ENCODE measurements around the gene PRR5L. TPM values are rescaled to one million over a fixed set of nuclear protein-coding genes. Genes with fewer than 3 reads are reported as not detected.
A peak's percentile ranks its signal among the peaks of the same experiment; 100 is the strongest.

Gene PRR5L
- polyA plus RNA-seq, 4 donors, result 5.6 to 62.2 (median 10.4) TPM

- Histone ChIP-seq H3K9me3 (ENCODE audit: control insufficient read depth in 2 of 2, insufficient read depth in 1 of 2, low read depth in 1 of 2, low read length in 1 of 2) (no peaks in the 10 kb centered on the region), H3K27me3 (ENCODE audit: control insufficient read depth in 3 of 3, insufficient read depth in 3 of 3, low read length in 3 of 3) (no peaks in the 10 kb centered on the region), H3K27ac (ENCODE audit: low read depth in 1 of 3, low read length in 2 of 3) (no peak overlapping the region), H3K4me1 (ENCODE audit: control insufficient read depth in 3 of 3, insufficient read depth in 2 of 3, low read depth in 1 of 3, low read length in 2 of 3) (peaks cover 0 to 22% (median 0%) of the 10 kb centered on the region in 3 donors), H3K36me3 (ENCODE audit: control insufficient read depth in 3 of 3, insufficient read depth in 2 of 3, low read depth in 1 of 3, low read length in 3 of 3) (no peaks in the 10 kb centered on the region), H3K4me3 (ENCODE audit: low read depth in 1 of 3, low read length in 3 of 3) (no peak overlapping the region)
- FAIRE-seq, result no peak
- WGBS, 3 donors, result 67 to 87% (median 84%) methylated on average over 5 of the region's 5 CpGs
- no peak for DNase-seq
Observed at GRCh38 chr11:36340897-36341296, 44.8 kb downstream of the PRR5L start.

- 80 to 81% (median 80%) methylated on average over 8 of the region's 8 CpGs for WGBS, 3 donors
Observed at GRCh38 chr11:36341915-36342314, 45.8 kb downstream of the PRR5L start.

GRCh38 chr11:36342327-36342726 is 46.2 kb downstream of the PRR5L start:
- Histone ChIP-seq H3K9me3 (ENCODE audit: control insufficient read depth in 2 of 2, insufficient read depth in 1 of 2, low read depth in 1 of 2, low read length in 1 of 2) (no peaks in the 10 kb centered on the region), H3K4me3 (ENCODE audit: low read depth in 1 of 3, low read length in 3 of 3) (no peak overlapping the region), H3K4me1 (ENCODE audit: control insufficient read depth in 3 of 3, insufficient read depth in 2 of 3, low read depth in 1 of 3, low read length in 2 of 3) (peaks cover 0 to 26% (median 0%) of the 10 kb centered on the region in 3 donors), H3K36me3 (ENCODE audit: control insufficient read depth in 3 of 3, insufficient read depth in 2 of 3, low read depth in 1 of 3, low read length in 3 of 3) (no peaks in the 10 kb centered on the region), H3K27me3 (ENCODE audit: control insufficient read depth in 3 of 3, insufficient read depth in 3 of 3, low read length in 3 of 3) (no peaks in the 10 kb centered on the region), H3K27ac (ENCODE audit: low read depth in 1 of 3, low read length in 2 of 3) (no peak overlapping the region)
- FAIRE-seq, result no peak
- DNase-seq, result no peak
- WGBS, 3 donors, result 63 to 74% (median 69%) methylated on average over 5 of the region's 5 CpGs

More at GRCh38 chr11:36341915-36342314, 45.8 kb downstream of the PRR5L start:
- Histone ChIP-seq H3K4me1 (ENCODE audit: control insufficient read depth in 3 of 3, insufficient read depth in 2 of 3, low read depth in 1 of 3, low read length in 2 of 3) (peaks cover 0 to 26% (median 0%) of the 10 kb centered on the region in 3 donors), H3K9me3 (ENCODE audit: control insufficient read depth in 2 of 2, insufficient read depth in 1 of 2, low read depth in 1 of 2, low read length in 1 of 2) (no peaks in the 10 kb centered on the region), H3K27me3 (ENCODE audit: control insufficient read depth in 3 of 3, insufficient read depth in 3 of 3, low read length in 3 of 3) (no peaks in the 10 kb centered on the region), H3K27ac (ENCODE audit: low read depth in 1 of 3, low read length in 2 of 3) (no peak overlapping the region), H3K4me3 (ENCODE audit: low read depth in 1 of 3, low read length in 3 of 3) (no peak overlapping the region), H3K36me3 (ENCODE audit: control insufficient read depth in 3 of 3, insufficient read depth in 2 of 3, low read depth in 1 of 3, low read length in 3 of 3) (no peaks in the 10 kb centered on the region)
- DNase-seq (no peak), FAIRE-seq (no peak)

GRCh38 chr11:36343436-36343835 is 47.3 kb downstream of the PRR5L start:
- H3K27me3 ChIP-seq (ENCODE audit: control insufficient read depth in 3 of 3, insufficient read depth in 3 of 3, low read length in 3 of 3), result no peaks in the 10 kb centered on the region
- no peaks in the 10 kb centered on the region for H3K36me3 ChIP-seq (ENCODE audit: control insufficient read depth in 3 of 3, insufficient read depth in 2 of 3, low read depth in 1 of 3, low read length in 3 of 3)
- H3K4me3 ChIP-seq (ENCODE audit: low read depth in 1 of 3, low read length in 3 of 3), result no peak overlapping the region
- FAIRE-seq, result no peak
- no peak for DNase-seq
- no peaks in the 10 kb centered on the region for H3K9me3 ChIP-seq (ENCODE audit: control insufficient read depth in 2 of 2, insufficient read depth in 1 of 2, low read depth in 1 of 2, low read length in 1 of 2)
- 82 to 96% (median 85%) methylated on average over 5 of the region's 5 CpGs for WGBS, 3 donors
- H3K27ac ChIP-seq (ENCODE audit: low read depth in 1 of 3, low read length in 2 of 3), result no peak overlapping the region
- H3K4me1 ChIP-seq (ENCODE audit: control insufficient read depth in 3 of 3, insufficient read depth in 2 of 3, low read depth in 1 of 3, low read length in 2 of 3), result peaks cover 0 to 32% (median 0%) of the 10 kb centered on the region in 3 donors

- Histone ChIP-seq H3K27me3 (ENCODE audit: control insufficient read depth in 3 of 3, insufficient read depth in 3 of 3, low read length in 3 of 3) (no peaks in the 10 kb centered on the region), H3K36me3 (ENCODE audit: control insufficient read depth in 3 of 3, insufficient read depth in 2 of 3, low read depth in 1 of 3, low read length in 3 of 3) (no peaks in the 10 kb centered on the region), H3K4me3 (ENCODE audit: low read depth in 1 of 3, low read length in 3 of 3) (peak overlapping the region in 1 of 3 donors; percentile 28), H3K9me3 (ENCODE audit: control insufficient read depth in 2 of 2, insufficient read depth in 1 of 2, low read depth in 1 of 2, low read length in 1 of 2) (no peaks in the 10 kb centered on the region), H3K4me1 (ENCODE audit: control insufficient read depth in 3 of 3, insufficient read depth in 2 of 3, low read depth in 1 of 3, low read length in 2 of 3) (peaks cover 0 to 32% (median 0%) of the 10 kb centered on the region in 3 donors), H3K27ac (ENCODE audit: low read depth in 1 of 3, low read length in 2 of 3) (peak overlapping the region; percentile 61 to 89 (median 80))
- peak; percentile 94 for DNase-seq
- no peak for FAIRE-seq
- 31 to 60% (median 46%) methylated on average over 11 of the region's 11 CpGs for WGBS, 3 donors
Observed at GRCh38 chr11:36345084-36345511, 49.0 kb downstream of the PRR5L start.

GRCh38 chr11:36345535-36346141 is 49.5 kb downstream of the PRR5L start:
- Histone ChIP-seq H3K27ac (ENCODE audit: low read depth in 1 of 3, low read length in 2 of 3) (peak overlapping the region; percentile 61 to 89 (median 80)), H3K4me3 (ENCODE audit: low read depth in 1 of 3, low read length in 3 of 3) (peak overlapping the region in 1 of 3 donors; percentile 28)

GRCh38 chr11:36346562-36347383 is 50.7 kb downstream of the PRR5L start:
- Histone ChIP-seq H3K27ac (ENCODE audit: low read depth in 1 of 3, low read length in 2 of 3) (peak overlapping the region in 1 of 3 donors; percentile 89), H3K4me3 (ENCODE audit: low read depth in 1 of 3, low read length in 3 of 3) (no peak overlapping the region), H3K4me1 (ENCODE audit: control insufficient read depth in 3 of 3, insufficient read depth in 2 of 3, low read depth in 1 of 3, low read length in 2 of 3) (peaks cover 0 to 32% (median 0%) of the 10 kb centered on the region in 3 donors), H3K36me3 (ENCODE audit: control insufficient read depth in 3 of 3, insufficient read depth in 2 of 3, low read depth in 1 of 3, low read length in 3 of 3) (no peaks in the 10 kb centered on the region), H3K27me3 (ENCODE audit: control insufficient read depth in 3 of 3, insufficient read depth in 3 of 3, low read length in 3 of 3) (no peaks in the 10 kb centered on the region), H3K9me3 (ENCODE audit: control insufficient read depth in 2 of 2, insufficient read depth in 1 of 2, low read depth in 1 of 2, low read length in 1 of 2) (no peaks in the 10 kb centered on the region)
- FAIRE-seq, result no peak
- no peak for DNase-seq
- WGBS, 3 donors, result 75 to 89% (median 87%) methylated on average over 5 of the region's 5 CpGs

More at GRCh38 chr11:36345535-36346141, 49.5 kb downstream of the PRR5L start:
- DNase-seq, result peak in 1 of 2 donors; percentile 65
- H3K27me3 ChIP-seq (ENCODE audit: control insufficient read depth in 3 of 3, insufficient read depth in 3 of 3, low read length in 3 of 3), result no peaks in the 10 kb centered on the region
- no peak for FAIRE-seq
- WGBS, 3 donors, result 17 to 64% (median 29%) methylated on average over 7 of the region's 7 CpGs
- H3K4me1 ChIP-seq (ENCODE audit: control insufficient read depth in 3 of 3, insufficient read depth in 2 of 3, low read depth in 1 of 3, low read length in 2 of 3), result peaks cover 0 to 32% (median 0%) of the 10 kb centered on the region in 3 donors
- no peaks in the 10 kb centered on the region for H3K36me3 ChIP-seq (ENCODE audit: control insufficient read depth in 3 of 3, insufficient read depth in 2 of 3, low read depth in 1 of 3, low read length in 3 of 3)
- no peaks in the 10 kb centered on the region for H3K9me3 ChIP-seq (ENCODE audit: control insufficient read depth in 2 of 2, insufficient read depth in 1 of 2, low read depth in 1 of 2, low read length in 1 of 2)

- H3K27me3 ChIP-seq (ENCODE audit: control insufficient read depth in 3 of 3, insufficient read depth in 3 of 3, low read length in 3 of 3), result no peaks in the 10 kb centered on the region
- H3K27ac ChIP-seq (ENCODE audit: low read depth in 1 of 3, low read length in 2 of 3), result no peak overlapping the region
- DNase-seq, result no peak
- H3K4me1 ChIP-seq (ENCODE audit: control insufficient read depth in 3 of 3, insufficient read depth in 2 of 3, low read depth in 1 of 3, low read length in 2 of 3), result peaks cover 0 to 27% (median 0%) of the 10 kb centered on the region in 3 donors
- H3K36me3 ChIP-seq (ENCODE audit: control insufficient read depth in 3 of 3, insufficient read depth in 2 of 3, low read depth in 1 of 3, low read length in 3 of 3), result no peaks in the 10 kb centered on the region
- no peak overlapping the region for H3K4me3 ChIP-seq (ENCODE audit: low read depth in 1 of 3, low read length in 3 of 3)
- H3K9me3 ChIP-seq (ENCODE audit: control insufficient read depth in 2 of 2, insufficient read depth in 1 of 2, low read depth in 1 of 2, low read length in 1 of 2), result no peaks in the 10 kb centered on the region
- 83 to 100% (median 86%) methylated on average over 1 of the region's 1 CpG for WGBS, 3 donors
- FAIRE-seq, result no peak
Observed at GRCh38 chr11:36347384-36347906, 51.4 kb downstream of the PRR5L start.
